GM06990 (cell line): ENCODE measurements around the gene S100A2.
"Not testable (repeated sequence)": the region's sequence is repeated elsewhere in the genome, so short reads cannot be mapped to it uniquely, and the experiment has no call there.

Experiments used
- DNase-seq: peaks from one replicate; pipeline ENCODE4 v3.0.0-alpha.2; 2011; ENCODE audit not compliant: insufficient read length; ENCODE audit errors: extremely low read depth
- H3K27me3 ChIP-seq: replicated peaks from 2 replicates; pipeline ENCODE4 v1.6.0; 2011; ENCODE audit warnings: low read length; ENCODE audit not compliant: control insufficient read depth, insufficient read depth
- H3K36me3 ChIP-seq: 2 replicates; pipeline ENCODE4 v1.5.1; 2011; ENCODE audit warnings: low read length; ENCODE audit not compliant: control insufficient read depth, insufficient read depth
- H3K4me3 ChIP-seq: replicated peaks from 2 replicates; pipeline ENCODE4 v1.5.1; 2011; ENCODE audit warnings: low read depth, mild to moderate bottlenecking, control low read depth, low read length
- TF ChIP-seq, protein P1 (sequence below): IDR thresholded peaks from 2 replicates; pipeline ENCODE4 v1.5.1; 2011; ENCODE audit warnings: low read length, control low read depth, mild to moderate bottlenecking, inconsistent platforms; ENCODE audit not compliant: insufficient read depth, poor library complexity, severe bottlenecking

S100A2 gene

DNA sequence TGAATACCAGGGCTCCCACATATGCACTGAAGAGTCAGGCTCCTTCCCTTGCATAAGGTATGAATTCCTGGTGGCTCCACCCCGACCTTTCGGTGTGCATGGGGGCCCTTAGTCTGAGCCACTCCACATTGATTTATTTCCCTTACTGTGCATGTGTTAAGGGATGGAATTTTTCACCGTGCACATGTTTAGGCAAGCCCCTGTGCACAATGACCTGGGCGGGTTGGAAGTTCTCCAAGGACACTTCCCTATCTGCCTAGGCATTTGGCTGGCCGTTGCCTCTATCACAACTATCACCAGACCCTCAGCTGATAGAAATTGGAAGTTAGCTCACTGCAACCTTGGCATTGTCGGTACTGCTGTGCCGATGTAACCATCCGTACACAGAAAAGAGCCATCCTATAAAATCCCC, 39.5 kb downstream of the S100A2 start:
- H3K36me3 ChIP-seq, result no peaks in the 10 kb centered on the region
- H3K4me3 ChIP-seq, result no peak overlapping the region
- H3K27me3 ChIP-seq, result no peaks in the 10 kb centered on the region
- no peak for DNase-seq
- TF ChIP-seq, protein P1, sequence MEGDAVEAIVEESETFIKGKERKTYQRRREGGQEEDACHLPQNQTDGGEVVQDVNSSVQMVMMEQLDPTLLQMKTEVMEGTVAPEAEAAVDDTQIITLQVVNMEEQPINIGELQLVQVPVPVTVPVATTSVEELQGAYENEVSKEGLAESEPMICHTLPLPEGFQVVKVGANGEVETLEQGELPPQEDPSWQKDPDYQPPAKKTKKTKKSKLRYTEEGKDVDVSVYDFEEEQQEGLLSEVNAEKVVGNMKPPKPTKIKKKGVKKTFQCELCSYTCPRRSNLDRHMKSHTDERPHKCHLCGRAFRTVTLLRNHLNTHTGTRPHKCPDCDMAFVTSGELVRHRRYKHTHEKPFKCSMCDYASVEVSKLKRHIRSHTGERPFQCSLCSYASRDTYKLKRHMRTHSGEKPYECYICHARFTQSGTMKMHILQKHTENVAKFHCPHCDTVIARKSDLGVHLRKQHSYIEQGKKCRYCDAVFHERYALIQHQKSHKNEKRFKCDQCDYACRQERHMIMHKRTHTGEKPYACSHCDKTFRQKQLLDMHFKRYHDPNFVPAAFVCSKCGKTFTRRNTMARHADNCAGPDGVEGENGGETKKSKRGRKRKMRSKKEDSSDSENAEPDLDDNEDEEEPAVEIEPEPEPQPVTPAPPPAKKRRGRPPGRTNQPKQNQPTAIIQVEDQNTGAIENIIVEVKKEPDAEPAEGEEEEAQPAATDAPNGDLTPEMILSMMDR, result no peak

DNA sequence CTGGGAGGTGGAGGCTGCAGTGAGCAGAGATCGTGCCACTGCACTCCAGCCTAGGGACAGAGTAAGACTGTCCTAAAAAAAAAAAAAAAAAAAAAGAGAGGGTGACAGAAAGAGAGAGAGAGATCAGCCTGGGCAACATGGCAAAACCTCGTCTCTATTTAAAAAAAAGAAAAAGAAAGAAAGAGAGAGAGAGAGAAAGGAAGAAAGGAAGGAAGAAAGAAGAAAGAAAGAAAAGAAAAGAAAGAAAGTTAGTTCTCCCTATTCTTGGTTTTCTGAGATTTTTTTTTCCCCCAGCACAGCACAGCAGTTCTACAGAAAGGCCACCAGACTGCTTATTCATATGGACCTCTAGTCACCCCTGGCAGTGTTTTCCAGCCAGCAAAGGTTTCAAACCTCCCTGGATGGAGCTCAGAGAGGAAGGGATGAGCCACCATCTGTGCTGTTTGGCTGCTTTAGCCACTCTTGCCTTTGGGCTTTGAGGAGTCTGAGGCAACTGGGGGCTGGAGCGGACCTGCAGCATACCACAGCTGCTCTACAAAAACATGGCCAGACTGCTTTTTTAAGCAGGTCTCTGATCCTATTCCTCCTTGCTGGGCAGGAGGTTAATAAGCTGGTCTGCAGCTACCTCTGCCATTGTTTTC, 40.4 kb downstream of the S100A2 start:
- TF ChIP-seq, protein P1, result no peak
- Histone ChIP-seq H3K4me3 (no peak overlapping the region), H3K36me3 (no peaks in the 10 kb centered on the region), H3K27me3 (no peaks in the 10 kb centered on the region)
- DNase-seq, result no peak

DNA sequence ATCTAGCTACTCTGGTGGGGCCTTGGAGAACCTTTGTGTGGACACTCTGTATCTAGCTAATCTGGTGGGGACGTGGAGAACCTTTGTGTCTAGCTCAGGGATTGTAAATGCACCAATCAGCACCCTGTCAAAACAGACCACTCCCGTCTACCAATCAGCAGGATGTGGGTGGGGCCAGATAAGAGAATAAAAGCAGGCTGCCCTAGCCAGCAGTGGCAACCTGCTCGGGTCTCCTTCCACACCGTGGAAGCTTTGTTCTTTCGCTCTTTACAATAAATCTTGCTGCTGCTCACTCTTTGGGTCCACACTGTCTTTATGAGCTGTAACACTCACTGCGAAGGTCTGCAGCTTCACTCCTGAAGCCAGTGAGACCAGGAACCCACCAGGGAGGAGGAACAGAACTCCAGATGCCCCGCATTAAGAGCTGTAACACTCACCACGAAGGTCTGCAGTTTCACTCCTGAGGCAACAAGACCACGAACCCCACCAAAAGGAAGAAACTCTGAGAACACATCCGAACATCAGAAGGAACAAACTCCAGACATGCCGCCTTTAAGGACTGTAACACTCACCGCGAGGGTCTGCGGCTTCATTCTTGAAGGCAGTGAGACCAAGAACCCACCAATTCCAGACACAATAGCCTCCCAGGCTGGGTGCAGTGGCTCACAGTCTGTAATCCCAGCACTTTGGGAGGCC, 43.1 kb downstream of the S100A2 start:
- H3K36me3 ChIP-seq, H3K4me3 ChIP-seq, H3K27me3 ChIP-seq, DNase-seq: not testable (repeated sequence)

DNA sequence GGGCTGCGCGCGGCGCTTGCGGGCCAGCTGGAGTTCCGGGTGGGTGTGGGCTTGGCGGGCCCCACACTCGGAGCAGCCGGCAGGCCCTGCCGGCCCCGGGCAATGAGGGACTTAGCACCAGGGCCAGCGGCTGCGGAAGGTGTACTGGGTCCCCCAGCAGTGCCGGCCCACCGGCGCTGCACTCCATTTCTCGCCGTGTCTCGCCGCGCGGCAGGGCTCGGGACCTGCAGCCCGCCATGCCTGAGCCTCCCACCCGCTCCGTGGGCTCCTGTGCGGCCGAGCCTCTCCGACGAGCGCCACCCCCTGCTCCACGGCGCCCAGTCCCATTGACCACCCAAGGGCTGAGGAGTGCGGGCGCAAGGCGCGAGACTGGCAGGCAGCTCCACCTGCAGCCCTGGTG, 43.8 kb downstream of the S100A2 start:
- DNase-seq, H3K36me3 ChIP-seq, H3K4me3 ChIP-seq: not testable (repeated sequence)

DNA sequence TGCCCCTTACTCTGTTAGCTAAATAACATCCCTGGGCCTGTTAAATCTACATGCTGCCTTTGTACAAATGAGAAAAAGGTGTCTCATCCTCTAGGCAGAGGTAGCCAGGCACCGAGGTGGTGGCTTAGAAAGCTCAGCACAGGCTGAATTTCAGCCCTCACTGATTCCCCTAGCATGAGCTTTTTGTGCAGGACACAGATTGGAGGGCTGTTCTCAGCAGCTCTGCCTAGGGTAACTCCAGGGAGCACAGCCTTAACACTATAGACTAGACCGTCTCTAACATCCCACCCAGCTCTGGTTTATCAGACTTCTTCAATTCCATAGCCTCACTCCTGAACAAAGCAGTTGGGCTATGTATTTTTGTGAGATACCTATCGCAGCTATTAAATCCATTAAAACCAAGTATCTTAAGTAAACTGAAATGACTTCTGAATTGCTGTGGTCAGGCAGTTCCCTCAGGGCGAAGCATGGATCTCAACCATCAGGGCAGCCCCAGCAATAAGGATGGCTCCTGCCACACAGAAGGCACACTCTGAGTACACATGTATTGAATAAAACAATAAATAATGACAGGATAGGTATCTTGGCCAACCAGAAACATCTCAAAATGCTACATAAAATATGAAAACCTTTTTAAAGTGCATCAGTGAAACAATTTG, 44.7 kb downstream of the S100A2 start:
- H3K36me3 ChIP-seq, result no peaks in the 10 kb centered on the region
- TF ChIP-seq, protein P1, result no peak
- no peak for DNase-seq

More for the DNA sequence above, 43.8 kb downstream of the S100A2 start:
- not testable (repeated sequence) for H3K27me3 ChIP-seq

DNA sequence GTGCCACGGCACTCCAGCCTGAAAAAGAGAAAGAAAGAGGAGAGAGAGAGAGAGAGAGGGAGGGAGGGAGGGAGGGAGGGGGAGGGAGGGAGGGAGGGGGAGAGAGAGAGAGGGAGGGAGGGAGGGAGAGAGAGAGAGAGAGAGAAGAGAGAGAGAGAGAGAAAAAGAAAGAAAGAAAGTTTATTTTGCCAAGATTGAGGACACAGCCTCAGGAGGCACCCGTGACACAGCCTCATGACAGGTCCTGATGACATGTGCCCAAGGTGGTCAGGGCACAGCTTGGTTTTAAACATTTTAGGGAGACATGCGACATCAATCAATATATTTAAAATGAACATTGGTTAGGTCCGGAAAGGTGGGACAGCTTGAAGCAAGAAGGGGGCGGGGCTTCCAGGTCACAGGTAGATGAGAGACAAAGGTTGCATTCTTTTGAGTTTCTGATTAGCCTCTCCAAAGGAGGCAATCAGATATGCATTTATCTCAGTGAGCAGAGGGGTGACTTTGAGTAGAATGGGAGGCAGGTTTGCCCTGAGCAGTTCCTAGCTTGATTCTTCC, 45.4 kb downstream of the S100A2 start:
- H3K4me3 ChIP-seq, DNase-seq, H3K27me3 ChIP-seq, H3K36me3 ChIP-seq: not testable (repeated sequence)

More for the DNA sequence above, 44.7 kb downstream of the S100A2 start:
- H3K27me3 ChIP-seq, result no peaks in the 10 kb centered on the region; the same call in 1 of the 2 replicates
- H3K4me3 ChIP-seq, result no peak overlapping the region

DNA sequence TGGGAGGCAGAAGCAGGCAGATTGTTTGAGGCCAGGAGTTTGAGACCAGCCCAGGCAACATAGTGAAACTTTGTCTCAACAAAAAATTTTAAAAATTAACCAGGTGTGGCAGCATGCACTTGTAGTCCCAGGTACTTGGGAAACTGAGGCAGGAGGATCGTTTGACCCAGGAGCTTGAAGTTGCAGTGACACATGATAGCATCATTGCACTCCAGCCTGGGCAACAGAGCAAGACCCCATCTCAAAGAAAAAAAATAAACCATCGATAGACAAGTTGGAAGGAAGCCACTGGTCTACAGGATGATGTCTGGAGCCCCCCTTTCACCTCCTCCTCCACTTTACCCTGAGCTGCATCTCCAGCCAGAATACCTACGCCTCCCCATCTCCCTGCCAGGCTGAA, 46.4 kb downstream of the S100A2 start:
- DNase-seq, result no peak
- Histone ChIP-seq H3K4me3 (no peak overlapping the region), H3K36me3 (no peaks in the 10 kb centered on the region), H3K27me3 (no peaks in the 10 kb centered on the region; the same call in 1 of the 2 replicates)
- TF ChIP-seq, protein P1, result no peak
